H9 (cell line): Measurements from ENCODE around the gene MGMT. TPM values are rescaled to one million over a fixed set of nuclear protein-coding genes. Genes with fewer than 3 reads are reported as not detected.

Source experiments
- DNase-seq: peaks from one replicate; pipeline ENCODE4 v3.0.0-alpha.2; 2017
- H2AFZ ChIP-seq: one replicate; pipeline ENCODE4 v1.6.1; 2013; ENCODE audit warnings: mild to moderate bottlenecking, low read length, control low read depth, moderate library complexity
- H2AK5ac ChIP-seq: 2 replicates; pipeline ENCODE4 v1.6.1; 2013; ENCODE audit warnings: low read length, control low read depth, mixed read lengths; ENCODE audit not compliant: insufficient read length
- H2BK120ac ChIP-seq: one replicate; pipeline ENCODE4 v1.6.1; 2013; ENCODE audit warnings: low read depth, mild to moderate bottlenecking, low read length, control low read depth, inconsistent platforms; ENCODE audit not compliant: poor library complexity, severe bottlenecking
- H2BK12ac ChIP-seq: 2 replicates; pipeline ENCODE4 v1.6.1; 2013; ENCODE audit warnings: low read length, control low read depth, mixed read lengths, low read depth; ENCODE audit not compliant: insufficient read length
- H2BK15ac ChIP-seq: 2 replicates; pipeline ENCODE4 v1.6.1; 2013; ENCODE audit warnings: low read depth, low read length, control low read depth
- H2BK20ac ChIP-seq: one replicate; pipeline ENCODE4 v1.6.1; 2013; ENCODE audit warnings: low read depth, mild to moderate bottlenecking, low read length, control low read depth, inconsistent platforms; ENCODE audit not compliant: poor library complexity, severe bottlenecking
- H2BK5ac ChIP-seq: 2 replicates; pipeline ENCODE4 v1.6.1; 2013; ENCODE audit warnings: low read length, control low read depth, mixed read lengths; ENCODE audit not compliant: insufficient read length
- H3K14ac ChIP-seq: 2 replicates; pipeline ENCODE4 v1.6.1; 2013; ENCODE audit warnings: low read length, control low read depth; ENCODE audit not compliant: insufficient read depth
- H3K18ac ChIP-seq: 2 replicates; pipeline ENCODE4 v1.6.1; 2013; ENCODE audit warnings: low read depth, mild to moderate bottlenecking, mixed read lengths, low read length, control low read depth; ENCODE audit not compliant: insufficient read length
- H3K23ac ChIP-seq: 2 replicates; pipeline ENCODE4 v1.6.1; 2013; ENCODE audit warnings: low read length, control low read depth, mixed read lengths, low read depth; ENCODE audit not compliant: insufficient read length
- H3K23me2 ChIP-seq: 2 replicates; pipeline ENCODE4 v1.6.1; 2013; ENCODE audit warnings: low read depth, mild to moderate bottlenecking, mixed read lengths, low read length, control low read depth; ENCODE audit not compliant: insufficient read length, poor library complexity, severe bottlenecking
- H3K27ac ChIP-seq: 2 replicates; pipeline ENCODE4 v1.5.1; 2013; ENCODE audit warnings: low read length, control low read depth, mixed read lengths, low read depth; ENCODE audit not compliant: insufficient read length
- H3K27me3 ChIP-seq: 2 replicates; pipeline ENCODE4 v1.6.1; 2013; ENCODE audit warnings: low read length, control low read depth, inconsistent platforms; ENCODE audit not compliant: insufficient read depth
- H3K4ac ChIP-seq: 2 replicates; pipeline ENCODE4 v1.6.1; 2013; ENCODE audit warnings: low read depth, mild to moderate bottlenecking, control low read depth, inconsistent platforms, low read length, moderate library complexity
- H3K4me1 ChIP-seq: 2 replicates; pipeline ENCODE4 v1.6.1; 2013; ENCODE audit warnings: low read length, control low read depth, inconsistent platforms; ENCODE audit not compliant: insufficient read depth
- H3K4me2 ChIP-seq: 2 replicates; pipeline ENCODE4 v1.6.1; 2013; ENCODE audit warnings: low read length, control low read depth, mixed read lengths; ENCODE audit not compliant: insufficient read length, insufficient read depth
- H3K56ac ChIP-seq: 2 replicates; pipeline ENCODE4 v1.6.1; 2013; ENCODE audit warnings: low read depth, mild to moderate bottlenecking, mixed read lengths, low read length, control low read depth; ENCODE audit not compliant: insufficient read length
- H3K79me1 ChIP-seq: 2 replicates; pipeline ENCODE4 v1.6.1; 2013; ENCODE audit warnings: low read depth, mild to moderate bottlenecking, moderate library complexity, low read length, control low read depth, inconsistent platforms; ENCODE audit not compliant: insufficient read depth, poor library complexity, severe bottlenecking
- H3K79me2 ChIP-seq: 2 replicates; pipeline ENCODE4 v1.6.1; 2013; ENCODE audit warnings: low read length, control low read depth, inconsistent platforms; ENCODE audit not compliant: insufficient read depth
- H3K9ac ChIP-seq: 2 replicates; pipeline ENCODE4 v1.6.1; 2013; ENCODE audit warnings: low read length, control low read depth, mixed read lengths; ENCODE audit not compliant: insufficient read length; ENCODE audit errors: extremely low read depth
- H3K9me3 ChIP-seq: one replicate; pipeline ENCODE4 v1.6.1; 2013; ENCODE audit warnings: low read depth, low read length, inconsistent platforms; ENCODE audit not compliant: control insufficient read depth
- H3T11ph ChIP-seq: one replicate; pipeline ENCODE4 v1.6.1; 2013; ENCODE audit warnings: mild to moderate bottlenecking, low read length, control low read depth, inconsistent platforms
- H4K20me1 ChIP-seq: one replicate; pipeline ENCODE4 v1.6.1; 2013; ENCODE audit not compliant: control insufficient read depth, insufficient read length, insufficient read depth
- H4K5ac ChIP-seq: 2 replicates; pipeline ENCODE4 v1.6.1; 2013; ENCODE audit warnings: low read depth, mild to moderate bottlenecking, mixed read lengths, low read length, control low read depth; ENCODE audit not compliant: insufficient read length
- H4K8ac ChIP-seq: replicated peaks from 2 replicates; pipeline ENCODE4 v1.6.1; 2013; ENCODE audit warnings: low read length, control low read depth, mixed read lengths, low read depth; ENCODE audit not compliant: insufficient read length
- H4K91ac ChIP-seq: 2 replicates; pipeline ENCODE4 v1.6.1; 2013; ENCODE audit warnings: low read depth, mild to moderate bottlenecking, moderate library complexity, mixed read lengths, low read length, control low read depth; ENCODE audit not compliant: insufficient read length
- H3K27ac Mint-ChIP-seq, 3 experiments: 2 replicates in 2 of 3; 3 replicates in 1 of 3; pipeline ENCODE4 v1.8.0; 2020 to 2021; ENCODE audit warnings: mixed read lengths in 3 of 3, mild to moderate bottlenecking in 1 of 3, moderate library complexity in 1 of 3
- H3K27me3 Mint-ChIP-seq: 2 replicates; pipeline ENCODE4 v1.8.0; 2021; ENCODE audit warnings: low read depth, mild to moderate bottlenecking, moderate library complexity, mixed read lengths
- H3K36me3 Mint-ChIP-seq, 3 experiments: 2 replicates in 2 of 3; 3 replicates in 1 of 3; pipeline ENCODE4 v1.8.0; 2020 to 2021; ENCODE audit warnings: low read depth in 3 of 3, mixed read lengths in 3 of 3; ENCODE audit not compliant: insufficient read depth in 1 of 3
- H3K4me1 Mint-ChIP-seq, 2 experiments: 2 replicates each; pipeline ENCODE4 v1.8.0; 2020; ENCODE audit warnings: mixed read lengths in 2 of 2
- H3K4me3 Mint-ChIP-seq, 2 experiments: 2 replicates in 1 of 2; 3 replicates in 1 of 2; pipeline ENCODE4 v1.8.0; 2020 to 2021; ENCODE audit warnings: mild to moderate bottlenecking in 2 of 2, mixed read lengths in 2 of 2, moderate library complexity in 1 of 2
- H3K9me3 Mint-ChIP-seq, 2 experiments: 2 replicates in 1 of 2; 3 replicates in 1 of 2; pipeline ENCODE4 v1.8.0; 2020; ENCODE audit warnings: mild to moderate bottlenecking in 2 of 2, mixed read lengths in 2 of 2, moderate library complexity in 1 of 2
- WGBS: extraction: QIAGEN DNeasy Blood & Tissue Kit; methylation state at CpG from one replicate; pipeline ENCODE4 v1.1.7; 2013; ENCODE audit warnings: missing lambda C conversion rate, low lambda C conversion rate, mixed read lengths; ENCODE audit not compliant: insufficient read length; ENCODE audit errors: extremely low coverage; 5-methylcytosine and 5-hydroxymethylcytosine counted together
- total RNA-seq: library from RNA; stranded (reverse); gene quantifications from 2 replicates; pipeline ENCODE4 v1.2.1, GENCODE V29; 2021
- TF ChIP-seq, protein P1 (sequence below): fragments of 200-600 bp; sonication (generic); conservative IDR thresholded peaks from 3 replicates; pipeline ENCODE4 v1.8.0; 2021; ENCODE audit warnings: antibody characterized with exemption, mild to moderate bottlenecking

Gene MGMT
- total RNA-seq, 1 experiment from 2014 or later = 18.4 TPM

DNA sequence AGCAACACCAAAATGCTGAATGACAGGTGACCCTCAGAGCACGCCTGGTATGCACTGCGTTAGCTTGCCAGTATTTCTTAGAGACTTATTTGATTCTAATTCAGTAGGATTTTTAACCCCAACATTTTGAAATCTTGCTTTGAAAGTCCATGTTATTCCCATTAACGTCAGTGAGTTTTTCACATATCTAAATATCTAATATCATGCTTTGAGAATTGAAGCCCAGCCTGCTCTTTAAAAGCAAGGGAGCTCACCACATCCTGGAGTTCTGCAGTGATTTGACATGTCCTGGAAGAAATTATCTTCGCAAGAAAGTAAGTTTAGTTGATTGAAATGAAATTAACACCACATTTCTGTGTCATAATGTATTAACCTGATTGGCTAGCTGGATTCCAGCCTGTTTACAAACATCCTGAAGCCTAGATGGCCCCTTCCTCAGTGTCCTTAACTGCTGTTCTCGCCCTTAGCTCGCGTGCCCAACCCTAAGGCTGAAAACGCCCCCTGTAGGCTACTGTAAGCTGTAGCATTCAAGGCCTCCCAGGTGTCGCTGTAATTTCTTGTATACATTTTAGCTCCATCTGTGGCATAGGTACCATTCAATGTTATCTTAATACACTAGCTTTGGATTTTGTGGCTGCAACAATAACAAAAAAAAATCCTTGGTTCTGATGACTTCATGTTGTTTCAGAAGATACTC lies 191.5 kb downstream of the MGMT start:
- Histone ChIP-seq H3K4ac (no peak overlapping the region), H4K8ac (no peak overlapping the region), H3K9me3 (no peaks in the 10 kb centered on the region), H2BK20ac (no peak overlapping the region), H3K27ac (no peak overlapping the region), H4K20me1 (no peaks in the 10 kb centered on the region), H4K5ac (no peak overlapping the region), H3K14ac (no peak overlapping the region), H3K79me2 (no peaks in the 10 kb centered on the region), H3K9ac (no peak overlapping the region), H3K4me2 (no peak overlapping the region), H2BK120ac (no peak overlapping the region), H2BK12ac (no peak overlapping the region), H3T11ph (no peak overlapping the region), H3K18ac (no peak overlapping the region), H3K4me1 (peaks cover 2% of the 10 kb centered on the region; the same call in 1 of the 2 replicates), H3K23me2 (no peaks in the 10 kb centered on the region), H3K23ac (no peak overlapping the region), H2BK15ac (no peak overlapping the region), H3K79me1 (no peaks in the 10 kb centered on the region), H2BK5ac (no peak overlapping the region), H3K27me3 (no peaks in the 10 kb centered on the region), H3K56ac (no peak overlapping the region), H2AK5ac (no peak overlapping the region), H2AFZ (no peak overlapping the region), H4K91ac (no peak overlapping the region)
- no peaks in the 10 kb centered on the region; a peak in 1 of 7 replicates for H3K36me3 Mint-ChIP-seq
- peaks cover 0 to under 1% of the 10 kb centered on the region in 2 experiments; a peak in 1 of 5 replicates for H3K9me3 Mint-ChIP-seq
- TF ChIP-seq, protein P1, sequence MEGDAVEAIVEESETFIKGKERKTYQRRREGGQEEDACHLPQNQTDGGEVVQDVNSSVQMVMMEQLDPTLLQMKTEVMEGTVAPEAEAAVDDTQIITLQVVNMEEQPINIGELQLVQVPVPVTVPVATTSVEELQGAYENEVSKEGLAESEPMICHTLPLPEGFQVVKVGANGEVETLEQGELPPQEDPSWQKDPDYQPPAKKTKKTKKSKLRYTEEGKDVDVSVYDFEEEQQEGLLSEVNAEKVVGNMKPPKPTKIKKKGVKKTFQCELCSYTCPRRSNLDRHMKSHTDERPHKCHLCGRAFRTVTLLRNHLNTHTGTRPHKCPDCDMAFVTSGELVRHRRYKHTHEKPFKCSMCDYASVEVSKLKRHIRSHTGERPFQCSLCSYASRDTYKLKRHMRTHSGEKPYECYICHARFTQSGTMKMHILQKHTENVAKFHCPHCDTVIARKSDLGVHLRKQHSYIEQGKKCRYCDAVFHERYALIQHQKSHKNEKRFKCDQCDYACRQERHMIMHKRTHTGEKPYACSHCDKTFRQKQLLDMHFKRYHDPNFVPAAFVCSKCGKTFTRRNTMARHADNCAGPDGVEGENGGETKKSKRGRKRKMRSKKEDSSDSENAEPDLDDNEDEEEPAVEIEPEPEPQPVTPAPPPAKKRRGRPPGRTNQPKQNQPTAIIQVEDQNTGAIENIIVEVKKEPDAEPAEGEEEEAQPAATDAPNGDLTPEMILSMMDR = peak; percentile 87
- peaks cover 34 to 38% of the 10 kb centered on the region in 2 experiments for H3K4me1 Mint-ChIP-seq
- DNase-seq = peak; percentile 61
- no peak overlapping the region for H3K27ac Mint-ChIP-seq
- H3K4me3 Mint-ChIP-seq = no peak overlapping the region
- WGBS = no CpG with 5 or more reads among the region's 9 CpGs
- H3K27me3 Mint-ChIP-seq = no peaks in the 10 kb centered on the region
